HG02798 (cell line): ENCODE data around the gene L3MBTL1.
"Not testable (repeated sequence)": the region's sequence is repeated elsewhere in the genome, so short reads cannot be mapped to it uniquely, and the experiment has no call there.

Source experiments
- ATAC-seq: cut with Tn5 transposase; IDR thresholded peaks from one replicate; pipeline ENCODE4 v1.9.1; 2021; ENCODE audit warnings: mild to moderate bottlenecking; ENCODE audit not compliant: unreplicated experiment, poor library complexity

Gene L3MBTL1

DNA sequence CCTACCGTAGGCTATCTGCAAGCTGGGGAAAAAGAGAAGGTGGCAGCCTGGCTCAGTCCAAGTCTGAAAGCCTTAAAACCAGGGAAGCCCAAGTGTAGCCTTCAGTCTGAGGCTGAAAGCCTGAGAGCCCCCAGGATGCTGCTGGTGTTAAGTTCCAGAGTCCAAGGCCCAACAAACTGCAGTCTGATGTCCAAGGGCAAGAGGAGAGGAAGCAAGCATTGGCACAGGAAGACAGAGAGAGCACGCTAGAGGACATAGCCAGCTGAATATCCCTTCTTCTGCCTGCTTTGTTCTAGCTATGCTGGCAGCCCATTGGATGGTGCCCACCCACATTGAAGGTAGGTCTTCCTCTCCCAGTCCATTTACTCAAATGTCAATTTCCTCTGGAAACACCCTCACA, 12.1 kb upstream of the L3MBTL1 start:
- ATAC-seq = no peak

DNA sequence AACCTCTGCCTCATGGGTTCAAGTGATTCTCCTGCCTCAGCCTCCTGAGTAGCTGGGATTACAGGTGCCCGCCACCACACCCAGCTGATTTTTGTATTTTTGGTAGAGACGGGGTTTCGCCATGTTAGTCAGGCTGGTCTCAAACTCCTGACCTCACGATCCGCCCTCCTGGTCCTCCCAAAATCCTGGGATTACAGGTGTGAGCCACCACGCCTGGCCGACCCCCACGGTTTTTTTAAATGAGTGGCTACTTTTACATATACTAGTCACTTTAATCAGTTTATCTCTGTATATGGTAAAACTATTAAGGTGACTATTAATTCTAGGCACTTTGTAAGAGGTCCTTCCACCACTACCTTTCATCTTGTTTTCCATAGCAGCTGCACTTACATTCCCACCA, 5.5 kb upstream of the L3MBTL1 start:
- ATAC-seq = not testable (repeated sequence)

DNA sequence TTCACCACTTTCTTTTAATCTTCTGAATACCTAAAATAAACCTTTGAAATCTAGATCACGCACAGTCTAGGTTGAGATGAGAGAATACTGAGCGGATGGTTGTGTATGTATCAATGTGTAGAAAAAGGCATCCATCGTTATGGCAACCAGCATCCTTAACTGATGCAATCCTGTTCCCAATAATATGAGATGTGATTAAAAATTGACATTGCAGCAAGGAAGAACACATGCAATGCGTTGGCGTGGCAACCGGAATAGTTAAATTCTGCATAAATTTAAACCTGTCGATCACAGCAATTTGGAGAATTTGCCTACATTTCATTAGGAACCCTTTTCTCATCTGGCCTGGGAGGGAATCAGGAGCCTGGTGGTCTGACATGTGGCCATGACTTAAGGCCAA, 1.3 kb upstream of the L3MBTL1 start:
- no peak for ATAC-seq

DNA sequence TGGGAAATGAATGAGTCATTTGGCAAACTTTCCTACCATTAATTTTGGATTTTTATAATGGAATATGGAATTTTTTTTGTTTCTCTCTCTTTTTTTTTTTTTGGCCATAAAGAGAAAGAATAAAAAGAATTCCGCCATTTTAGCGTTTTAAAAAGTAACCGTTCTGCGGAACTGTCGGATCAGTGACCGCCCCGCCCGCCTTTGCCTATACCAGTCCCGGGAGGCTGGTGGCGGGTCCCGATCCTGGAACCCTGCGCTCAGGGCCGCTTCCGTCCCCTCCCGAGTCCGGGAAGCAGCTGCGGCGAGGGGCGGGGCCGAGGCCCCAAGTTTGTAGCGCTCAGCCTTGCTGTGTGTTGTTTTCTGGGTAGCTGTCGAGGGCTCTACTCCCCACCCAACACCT, 609 bp downstream of the L3MBTL1 start:
- no peak for ATAC-seq

DNA sequence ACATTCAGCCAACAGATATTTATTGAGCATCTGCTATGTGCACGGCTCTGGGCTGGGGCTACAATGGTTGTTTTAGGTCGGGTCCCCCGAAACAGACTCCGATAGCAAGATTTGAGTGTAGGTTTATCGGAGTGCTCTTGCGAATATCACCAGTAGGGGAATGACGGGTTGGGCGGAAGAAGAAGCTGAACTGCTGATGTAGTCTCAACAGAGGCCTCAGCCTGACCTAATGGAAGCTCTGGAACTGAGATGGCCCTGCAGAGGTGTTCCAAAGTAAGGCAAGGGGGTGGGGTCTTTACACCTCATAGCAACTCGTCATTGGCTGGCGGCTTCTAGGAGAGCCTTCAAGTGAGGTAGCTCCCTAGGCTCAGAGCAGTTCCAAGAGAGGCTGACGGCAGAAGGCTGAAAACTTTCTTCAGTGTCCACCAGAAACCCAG, 1.1 kb downstream of the L3MBTL1 start:
- ATAC-seq = no peak

DNA sequence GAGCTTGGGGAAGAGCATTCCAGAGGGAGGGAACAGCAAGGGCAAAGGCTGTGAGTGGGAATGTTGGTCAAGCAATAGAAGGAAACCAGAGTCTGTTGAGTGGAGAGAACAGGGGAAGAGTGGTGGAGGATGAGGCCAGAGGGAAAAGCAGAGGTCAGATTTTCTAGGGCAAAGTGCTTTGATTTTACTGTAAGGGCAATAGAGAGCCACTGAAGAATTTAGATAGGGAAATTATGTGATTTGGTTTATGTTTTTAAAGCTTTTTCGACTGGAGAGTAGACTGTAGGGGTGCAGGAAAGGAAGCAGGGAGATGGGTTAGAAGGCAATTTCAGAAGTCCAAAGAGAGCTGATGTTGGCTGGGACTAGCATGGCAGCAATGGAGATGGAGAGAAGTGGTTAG, 4.4 kb downstream of the L3MBTL1 start:
- no peak for ATAC-seq

DNA sequence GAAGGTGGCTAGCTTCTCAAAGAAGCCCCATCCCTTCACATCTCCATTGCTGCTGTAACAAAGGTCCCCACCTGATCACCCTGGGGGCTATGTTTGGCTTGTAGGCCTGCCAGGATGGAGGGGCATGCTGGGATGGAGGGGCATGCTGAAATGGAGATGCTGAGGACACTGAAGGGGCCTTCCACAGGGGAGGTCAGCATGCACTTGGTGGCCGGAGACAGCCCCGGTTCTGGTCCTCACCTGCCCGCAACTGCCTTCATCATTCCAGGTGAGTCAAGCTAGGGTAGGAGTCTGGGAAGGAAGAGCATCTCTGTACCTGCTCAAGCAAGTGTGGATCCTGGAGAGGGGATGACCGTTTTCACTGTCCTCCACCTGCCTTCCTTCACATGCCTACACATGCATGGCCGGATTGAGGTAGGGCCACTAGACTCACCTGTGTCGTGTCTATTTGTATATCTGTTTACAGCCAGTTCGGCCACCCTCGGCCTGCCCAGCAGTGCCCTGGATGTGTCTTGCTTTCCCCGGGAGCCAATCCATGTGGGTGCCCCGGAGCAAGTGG, 6.0 kb downstream of the L3MBTL1 start:
- no peak for ATAC-seq

DNA sequence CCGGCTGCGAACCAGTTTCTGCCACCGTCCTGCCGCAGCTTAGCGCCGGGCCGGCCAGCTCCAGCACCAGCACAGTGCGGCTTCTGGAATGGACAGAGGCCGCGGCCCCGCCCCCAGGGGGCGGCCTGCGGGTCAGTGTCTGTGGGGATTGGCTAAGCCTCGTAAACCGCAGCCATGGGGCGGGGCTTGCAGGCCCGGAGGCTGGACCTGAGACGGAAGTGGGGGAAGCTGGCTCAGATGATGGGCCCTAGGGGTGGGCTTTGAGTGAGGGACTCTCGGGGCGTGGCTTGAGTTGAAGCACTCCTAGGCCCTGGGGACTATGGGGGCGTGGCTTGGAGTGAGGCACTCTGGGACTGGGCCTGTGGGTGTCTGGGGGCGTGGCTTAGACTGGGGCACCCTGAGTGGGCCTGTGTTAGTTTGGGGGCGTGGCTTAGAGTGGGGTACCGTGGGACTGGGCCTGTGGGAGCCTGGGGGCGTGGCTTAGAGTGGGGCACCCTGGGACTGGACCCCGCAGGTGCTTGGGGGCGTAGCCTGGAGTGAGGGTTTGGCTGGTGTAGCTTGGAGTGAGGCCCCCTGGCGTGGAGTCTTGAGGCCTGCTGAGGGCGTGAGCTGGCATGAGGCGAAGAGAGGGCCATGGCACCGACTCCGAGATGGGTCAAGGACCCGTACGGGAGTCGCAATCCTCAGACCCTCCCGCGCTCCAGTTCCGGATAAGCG, 6.6 kb downstream of the L3MBTL1 start:
- ATAC-seq = peak; percentile 84

DNA sequence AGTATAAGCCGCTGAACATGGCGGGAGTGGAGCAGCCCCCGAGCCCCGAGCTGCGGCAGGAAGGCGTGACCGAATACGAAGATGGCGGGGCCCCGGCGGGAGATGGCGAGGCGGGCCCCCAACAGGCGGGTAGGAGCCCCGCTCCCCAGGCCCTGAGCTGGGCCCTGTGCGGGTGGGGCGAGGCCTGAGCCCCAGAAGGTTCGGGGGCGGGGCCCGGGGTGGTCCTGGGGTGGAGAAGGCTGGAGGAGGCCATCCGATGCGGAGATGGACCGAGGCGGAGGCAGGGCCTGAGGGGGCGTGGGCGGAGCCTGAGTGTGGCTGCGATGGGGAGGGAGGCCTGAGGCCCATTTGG, 7.1 kb downstream of the L3MBTL1 start:
- ATAC-seq = peak; percentile 23

DNA sequence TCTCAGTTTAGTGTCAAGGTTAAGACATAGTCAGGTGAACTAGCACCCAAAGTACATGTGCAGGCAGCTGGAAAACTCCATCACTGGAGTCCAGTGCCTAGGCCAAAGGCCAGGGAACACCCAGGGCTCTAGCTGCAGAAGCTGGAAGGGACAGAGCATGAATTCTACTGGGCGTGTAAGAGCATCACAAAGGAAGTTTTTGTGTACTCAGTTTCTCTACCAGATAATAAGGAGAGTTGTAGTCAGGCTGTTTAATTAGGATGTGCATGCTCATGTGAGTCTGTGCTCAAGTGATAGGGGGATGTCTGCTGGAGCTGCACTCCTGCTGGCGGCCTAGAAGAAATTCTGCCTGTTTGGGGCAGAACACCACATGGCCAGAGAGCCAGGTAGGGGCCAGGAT, 8.1 kb downstream of the L3MBTL1 start:
- no peak for ATAC-seq

DNA sequence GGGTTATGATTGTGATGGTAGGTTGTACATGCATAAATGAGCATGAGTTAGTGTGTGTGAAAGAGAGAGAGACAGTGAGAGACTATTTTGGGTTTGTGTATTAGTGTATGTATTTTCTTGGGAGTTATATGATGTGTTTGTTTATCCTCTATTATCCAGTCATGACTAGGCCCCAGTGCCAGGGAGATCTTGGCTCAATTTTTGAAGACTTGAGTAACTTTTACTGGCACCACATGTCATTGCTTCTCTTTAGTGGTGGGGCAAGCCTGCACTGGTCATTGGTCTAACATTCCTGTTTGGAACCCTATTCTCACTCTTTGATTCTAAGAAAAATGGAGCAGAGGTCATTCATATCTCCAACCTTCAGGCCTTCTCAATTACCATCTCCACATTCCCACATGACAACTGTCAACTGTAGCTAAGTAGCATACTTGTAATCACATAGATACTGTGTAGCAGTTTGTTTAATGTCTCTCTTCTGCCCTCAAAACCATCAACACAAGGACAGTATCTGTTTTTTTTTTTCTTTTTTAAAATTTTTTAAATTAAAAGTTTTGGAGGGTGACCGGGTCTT, 8.8 kb downstream of the L3MBTL1 start:
- ATAC-seq = no peak

DNA sequence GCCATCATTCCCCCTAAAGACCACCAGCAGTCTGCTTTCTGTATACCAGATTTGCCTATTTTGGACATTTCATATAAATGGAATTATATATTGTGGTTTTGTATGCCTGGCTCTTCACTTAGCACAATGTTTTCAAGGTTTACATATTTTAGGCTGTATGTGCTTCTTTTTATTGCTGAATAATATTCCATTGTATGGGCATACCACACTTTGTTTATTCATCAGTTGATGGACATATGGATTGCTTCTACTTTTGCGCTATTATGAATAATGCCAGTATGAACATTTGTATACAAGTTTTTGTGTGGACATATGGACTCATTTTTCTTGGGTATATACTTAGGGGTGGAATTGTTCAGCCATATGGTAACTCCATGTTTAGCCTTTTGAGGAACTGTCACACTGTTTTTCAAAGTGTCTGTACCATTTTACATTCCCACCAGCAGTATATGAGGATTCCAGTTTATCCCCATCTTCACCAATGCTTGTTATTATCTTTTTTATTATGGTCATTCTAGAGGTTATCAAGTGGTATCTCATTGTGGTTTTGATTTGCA, 12.7 kb downstream of the L3MBTL1 start:
- no peak for ATAC-seq

DNA sequence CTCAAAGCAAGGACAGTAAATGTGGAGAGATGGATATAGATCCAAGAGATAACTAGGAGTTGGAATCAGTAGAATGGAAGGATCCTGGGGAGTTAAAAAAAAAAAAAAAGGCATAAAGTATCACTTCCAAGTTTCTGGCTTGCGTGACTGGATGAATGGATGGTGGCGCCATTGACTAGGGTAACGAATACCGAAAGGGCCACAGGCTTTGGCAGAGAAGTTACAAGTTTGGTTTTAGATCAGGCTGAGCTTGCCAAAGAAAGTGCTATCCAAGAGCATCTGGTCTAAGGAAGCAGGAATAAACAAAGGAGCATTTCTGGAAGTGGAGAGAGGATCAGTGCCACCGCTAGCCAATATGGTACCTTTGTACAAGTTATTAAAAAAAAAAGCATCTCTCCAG, 17.5 kb downstream of the L3MBTL1 start:
- no peak for ATAC-seq

DNA sequence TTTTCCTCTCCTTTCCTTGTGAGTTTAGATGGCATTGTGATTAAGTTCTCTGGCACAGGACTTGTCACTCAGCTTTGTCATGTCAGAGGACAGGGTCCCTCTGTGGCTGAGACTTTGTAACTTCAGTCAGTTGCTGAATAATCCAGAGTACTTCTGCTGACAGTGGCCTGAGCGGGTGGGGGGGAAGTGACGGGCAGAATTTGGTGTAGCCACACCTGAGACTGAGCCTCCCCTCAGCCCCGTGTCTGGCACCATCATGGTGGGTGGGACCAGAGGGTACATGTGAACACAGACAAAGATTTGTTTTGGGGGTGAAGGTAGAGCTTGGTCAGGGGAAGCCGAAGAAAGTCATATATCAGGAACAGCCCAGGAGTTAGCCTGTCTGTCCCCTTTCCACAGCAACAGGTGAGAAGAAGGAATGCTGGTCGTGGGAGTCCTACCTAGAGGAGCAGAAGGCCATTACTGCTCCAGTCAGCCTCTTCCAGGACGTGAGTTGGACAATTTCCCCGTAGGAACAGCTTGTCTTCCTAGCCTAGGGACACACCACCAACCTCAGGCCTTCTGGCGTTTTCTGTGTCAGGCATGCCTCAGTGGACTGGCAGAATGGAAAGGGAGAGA, 20.9 kb downstream of the L3MBTL1 start:
- no peak for ATAC-seq

DNA sequence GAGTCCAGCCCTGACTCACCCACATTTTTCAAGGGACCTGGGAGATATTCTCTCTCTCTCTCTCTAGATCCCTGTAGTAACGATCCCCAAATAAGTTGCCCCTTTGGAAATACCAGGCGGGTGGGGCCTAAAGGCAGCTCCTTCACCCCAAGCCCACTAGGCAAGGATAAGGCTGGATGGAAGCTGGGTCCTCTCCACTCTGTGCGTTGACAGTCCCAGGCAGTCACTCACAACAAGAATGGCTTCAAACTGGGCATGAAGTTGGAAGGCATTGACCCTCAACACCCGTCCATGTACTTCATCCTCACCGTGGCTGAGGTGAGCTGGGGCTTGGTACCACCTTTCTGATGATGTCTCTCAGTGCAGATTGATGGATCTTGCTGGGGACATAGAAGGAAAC, 21.6 kb downstream of the L3MBTL1 start:
- ATAC-seq = no peak

DNA sequence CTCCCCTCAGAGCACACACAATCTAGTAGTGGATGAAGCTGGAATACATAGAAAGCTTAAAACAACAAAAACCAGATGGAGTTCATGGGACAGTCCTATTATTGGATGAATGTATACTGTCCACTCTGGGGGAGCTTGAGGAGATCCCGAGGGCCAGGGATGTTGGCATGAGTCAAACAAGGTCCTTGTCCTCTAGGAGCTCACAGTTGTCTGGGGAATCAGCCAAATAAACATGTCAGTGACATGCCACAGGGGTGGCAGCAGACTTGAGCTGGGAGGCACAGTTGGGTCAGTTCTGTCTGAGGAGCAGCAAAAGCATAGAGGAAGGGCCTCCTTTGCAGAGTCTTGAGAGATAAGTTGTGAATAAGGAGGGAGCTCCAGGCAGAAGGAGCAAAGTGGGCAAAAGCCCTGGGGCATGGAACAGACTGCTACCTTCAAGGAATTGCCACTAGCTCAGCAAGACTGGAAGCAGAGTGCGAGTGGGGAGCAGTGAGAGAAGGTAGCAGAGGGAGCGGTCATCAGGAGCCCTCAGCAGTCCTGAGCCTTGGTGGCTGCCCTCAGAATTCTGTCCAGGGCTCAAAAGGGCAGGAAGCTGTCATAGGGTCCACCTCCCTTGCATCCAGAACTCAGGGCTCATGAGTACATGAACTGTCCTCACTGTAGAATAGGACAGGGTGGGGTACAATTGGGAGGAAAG, 22.1 kb downstream of the L3MBTL1 start:
- ATAC-seq = no peak

DNA sequence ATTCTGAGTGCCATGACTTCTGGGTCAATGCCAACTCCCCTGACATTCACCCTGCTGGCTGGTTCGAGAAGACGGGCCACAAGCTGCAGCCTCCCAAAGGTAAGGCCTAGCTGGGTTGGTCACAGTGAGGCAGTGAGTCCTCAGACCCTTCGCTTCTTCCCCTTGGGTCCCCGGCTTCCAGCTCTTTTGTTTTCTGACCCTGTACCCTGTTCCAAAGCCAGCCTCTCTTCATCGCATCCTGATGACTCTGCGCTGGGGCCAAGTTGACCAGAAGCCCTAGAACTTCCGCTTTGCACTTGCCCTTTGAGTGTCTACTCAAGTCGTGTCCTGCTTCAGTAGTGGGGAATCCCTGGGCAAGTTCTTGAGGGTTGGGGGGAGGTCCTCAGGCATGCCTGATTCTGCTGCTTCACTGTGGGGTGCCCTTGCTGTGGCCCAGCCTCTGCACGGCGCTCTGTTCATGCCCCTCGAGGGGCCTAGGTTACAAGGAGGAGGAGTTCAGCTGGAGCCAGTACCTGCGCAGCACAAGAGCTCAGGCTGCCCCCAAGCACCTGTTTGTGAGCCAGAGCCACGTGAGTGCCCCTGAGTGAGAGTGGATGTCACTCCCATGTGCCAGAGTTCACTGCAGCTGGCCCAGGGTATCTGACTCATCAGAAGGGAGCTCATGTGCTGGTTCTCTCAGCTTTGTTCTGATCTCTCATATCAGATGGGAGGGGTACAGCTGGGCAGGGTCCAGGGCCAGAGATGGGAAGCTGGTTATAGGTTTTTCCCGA, 23.0 kb downstream of the L3MBTL1 start:
- ATAC-seq = no peak

DNA sequence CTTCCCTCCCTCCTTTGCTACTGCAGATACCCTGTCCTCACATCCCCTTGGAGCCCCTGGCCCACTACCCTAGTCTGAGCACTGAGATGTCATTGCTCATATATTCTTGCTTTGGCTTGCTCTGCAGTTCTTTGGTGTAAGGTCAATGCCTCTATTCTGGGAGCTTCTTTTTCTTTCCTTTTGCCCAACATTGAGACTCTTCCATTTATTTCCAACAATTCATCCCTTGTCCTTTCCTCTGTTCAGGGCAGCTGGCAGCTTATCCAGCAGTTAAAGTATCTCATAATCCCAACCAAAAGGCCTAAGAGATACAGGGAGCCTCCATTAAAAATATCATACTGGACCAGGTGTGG, 23.6 kb downstream of the L3MBTL1 start:
- no peak for ATAC-seq

DNA sequence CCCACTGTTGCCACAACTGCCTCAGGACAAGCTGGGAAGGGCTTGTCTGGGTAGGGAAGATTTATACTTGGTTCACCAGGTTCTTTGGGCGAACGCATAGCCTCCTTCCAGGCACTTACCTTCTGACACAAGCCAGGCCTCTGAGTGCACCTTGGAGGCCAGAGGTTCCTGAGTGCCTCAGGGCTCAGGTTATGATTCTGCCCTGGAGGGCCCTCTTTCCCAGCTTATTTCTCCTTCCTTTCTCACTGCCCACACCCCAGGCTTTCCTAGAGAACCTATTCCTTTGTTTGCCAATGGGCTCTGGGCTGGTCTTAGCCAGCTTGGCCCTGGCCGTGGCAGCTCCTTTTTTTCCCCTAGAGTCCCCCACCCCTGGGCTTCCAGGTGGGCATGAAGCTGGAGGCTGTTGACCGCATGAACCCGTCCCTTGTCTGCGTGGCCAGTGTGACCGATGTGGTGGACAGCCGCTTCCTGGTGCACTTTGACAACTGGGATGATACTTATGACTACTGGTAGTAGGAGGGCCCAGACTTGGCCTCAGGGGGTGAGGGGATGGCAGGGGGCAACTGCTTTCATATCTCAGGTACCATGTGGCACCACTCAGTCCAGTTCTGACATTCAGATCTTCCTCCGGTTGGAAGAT, 25.0 kb downstream of the L3MBTL1 start:
- ATAC-seq = no peak

DNA sequence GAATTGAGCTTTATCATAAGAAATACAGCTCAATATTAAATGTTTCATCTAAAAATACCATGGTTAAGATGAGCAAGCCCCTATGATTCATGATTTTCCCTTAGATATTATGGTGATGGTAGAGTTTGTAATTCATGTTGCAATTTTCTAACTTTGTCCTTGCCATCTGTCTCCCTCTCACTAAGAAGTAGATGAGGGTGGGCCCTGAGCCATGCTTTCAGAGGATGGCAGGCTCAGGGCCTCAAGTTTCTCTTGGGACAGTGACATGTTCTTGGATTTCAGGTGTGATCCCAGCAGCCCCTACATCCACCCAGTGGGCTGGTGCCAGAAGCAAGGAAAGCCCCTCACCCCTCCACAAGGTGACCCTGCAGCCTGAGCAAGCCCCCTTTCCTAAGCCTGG, 25.6 kb downstream of the L3MBTL1 start:
- no peak for ATAC-seq
